ENCODE data around the gene POTEI. TPM values are rescaled to one million over a fixed set of nuclear protein-coding genes. Genes with fewer than 3 reads are reported as not detected.
"Not testable (repeated sequence)": the region's sequence is repeated elsewhere in the genome, so short reads cannot be mapped to it uniquely, and the experiment has no call there.

Gene POTEI
- polyA plus RNA-seq, 1 donor = 0.10 TPM

- H3K27ac ChIP-seq (ENCODE audit: low read length); H3K9me3 ChIP-seq (ENCODE audit: control insufficient read depth, low read depth, low read length); H3K27me3 ChIP-seq (ENCODE audit: control insufficient read depth, insufficient read depth, low read length); H3K36me3 ChIP-seq (ENCODE audit: control insufficient read depth, insufficient read depth, low read length); H3K4me3 ChIP-seq (ENCODE audit: low read length); DNase-seq; H3K4me1 ChIP-seq (ENCODE audit: control insufficient read depth, insufficient read depth, low read length): not testable (repeated sequence)
- no CpG with 5 or more reads among the region's 4 CpGs for WGBS (ENCODE audit: insufficient coverage, low lambda C conversion rate)
Measured at GRCh38 chr2:130491073-130491472, 18.1 kb downstream of the POTEI start.

- WGBS (ENCODE audit: insufficient coverage, low lambda C conversion rate) = no CpG with 5 or more reads among the region's 6 CpGs
- not testable (repeated sequence) for DNase-seq; H3K27me3 ChIP-seq (ENCODE audit: control insufficient read depth, insufficient read depth, low read length); H3K4me1 ChIP-seq (ENCODE audit: control insufficient read depth, insufficient read depth, low read length); H3K9me3 ChIP-seq (ENCODE audit: control insufficient read depth, low read depth, low read length); H3K27ac ChIP-seq (ENCODE audit: low read length); H3K36me3 ChIP-seq (ENCODE audit: control insufficient read depth, insufficient read depth, low read length); H3K4me3 ChIP-seq (ENCODE audit: low read length)
Measured at GRCh38 chr2:130455413-130455812, 53.7 kb downstream of the POTEI start.

DNA sequence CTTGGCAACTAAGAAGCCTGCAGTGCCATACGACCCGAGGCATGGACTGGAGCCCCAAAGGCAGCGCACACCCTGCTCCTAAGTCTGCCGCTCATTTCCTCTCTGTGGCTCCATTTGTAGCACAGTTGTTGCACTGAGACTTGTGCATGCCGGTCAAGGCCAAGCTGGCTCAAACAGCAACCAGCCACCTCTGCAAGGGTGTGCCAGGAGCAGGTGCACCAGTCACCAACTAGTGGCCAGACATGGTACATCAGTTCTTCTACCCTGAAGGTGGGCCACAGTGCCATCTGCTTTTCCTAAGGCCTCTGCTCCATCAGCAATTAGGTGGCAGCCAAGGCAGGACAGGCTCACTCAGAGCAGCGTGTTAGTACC, 54.4 kb downstream of the POTEI start:
- H3K4me1 ChIP-seq (ENCODE audit: control insufficient read depth, insufficient read depth, low read length); H3K9me3 ChIP-seq (ENCODE audit: control insufficient read depth, low read depth, low read length); H3K27ac ChIP-seq (ENCODE audit: low read length); H3K27me3 ChIP-seq (ENCODE audit: control insufficient read depth, insufficient read depth, low read length); DNase-seq; H3K4me3 ChIP-seq (ENCODE audit: low read length); H3K36me3 ChIP-seq (ENCODE audit: control insufficient read depth, insufficient read depth, low read length): not testable (repeated sequence)
- WGBS (ENCODE audit: insufficient coverage, low lambda C conversion rate) = no CpG with 5 or more reads among the region's 6 CpGs

- H3K27me3 ChIP-seq (ENCODE audit: control insufficient read depth, insufficient read depth, low read length); H3K27ac ChIP-seq (ENCODE audit: low read length); H3K4me1 ChIP-seq (ENCODE audit: control insufficient read depth, insufficient read depth, low read length); DNase-seq; H3K4me3 ChIP-seq (ENCODE audit: low read length); H3K9me3 ChIP-seq (ENCODE audit: control insufficient read depth, low read depth, low read length); H3K36me3 ChIP-seq (ENCODE audit: control insufficient read depth, insufficient read depth, low read length): not testable (repeated sequence)
- WGBS (ENCODE audit: insufficient coverage, low lambda C conversion rate) = no CpG with 5 or more reads among the region's 13 CpGs
Measured at GRCh38 chr2:130453955-130454711, 55.0 kb downstream of the POTEI start.

DNA sequence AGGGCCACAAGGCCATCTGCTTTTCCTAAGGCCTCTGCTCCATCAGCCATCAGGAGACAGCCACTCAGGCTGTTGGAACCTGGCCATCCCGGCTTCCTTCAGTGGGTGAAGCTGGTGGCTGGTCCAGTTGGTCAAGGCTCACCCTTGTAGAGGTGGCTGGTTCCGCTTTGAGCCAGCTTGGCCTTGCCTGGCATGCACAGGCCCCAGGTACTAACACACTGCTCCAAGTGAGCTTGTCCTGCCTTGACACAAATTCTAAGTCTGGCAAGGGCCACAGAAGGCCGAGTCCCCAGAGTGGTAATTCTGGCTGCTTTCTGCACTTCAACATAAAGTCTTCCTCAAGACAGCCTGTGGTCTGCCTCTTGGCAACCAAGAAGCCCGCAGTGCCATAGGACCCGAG, 56.2 kb downstream of the POTEI start:
- H3K4me3 ChIP-seq (ENCODE audit: low read length); DNase-seq; H3K9me3 ChIP-seq (ENCODE audit: control insufficient read depth, low read depth, low read length); H3K4me1 ChIP-seq (ENCODE audit: control insufficient read depth, insufficient read depth, low read length); H3K27me3 ChIP-seq (ENCODE audit: control insufficient read depth, insufficient read depth, low read length); H3K36me3 ChIP-seq (ENCODE audit: control insufficient read depth, insufficient read depth, low read length); H3K27ac ChIP-seq (ENCODE audit: low read length): not testable (repeated sequence)
- no CpG with 5 or more reads among the region's 5 CpGs for WGBS (ENCODE audit: insufficient coverage, low lambda C conversion rate)

DNA sequence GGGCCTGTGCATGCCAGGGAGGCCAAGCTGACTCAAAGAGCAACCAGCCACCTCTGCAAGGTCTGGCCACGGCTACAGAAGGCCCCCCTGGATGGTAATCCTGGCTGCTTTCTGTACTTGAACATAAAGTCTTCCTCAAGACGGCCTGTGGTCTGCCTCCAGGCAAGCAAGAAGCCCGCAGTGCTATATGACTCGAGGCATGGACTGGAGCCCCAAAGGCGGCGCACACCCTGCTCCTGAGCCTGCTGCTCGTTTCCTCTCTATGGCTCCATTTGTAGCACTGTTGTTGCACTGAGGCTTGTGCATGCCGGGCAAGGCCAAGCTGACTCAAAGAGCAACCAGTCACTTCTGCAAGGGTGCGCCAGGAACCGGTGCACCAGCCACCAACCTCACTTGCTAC, 57.3 kb downstream of the POTEI start:
- not testable (repeated sequence) for H3K4me1 ChIP-seq (ENCODE audit: control insufficient read depth, insufficient read depth, low read length); H3K36me3 ChIP-seq (ENCODE audit: control insufficient read depth, insufficient read depth, low read length); H3K9me3 ChIP-seq (ENCODE audit: control insufficient read depth, low read depth, low read length); H3K4me3 ChIP-seq (ENCODE audit: low read length); H3K27me3 ChIP-seq (ENCODE audit: control insufficient read depth, insufficient read depth, low read length); H3K27ac ChIP-seq (ENCODE audit: low read length); DNase-seq
- no CpG with 5 or more reads among the region's 10 CpGs for WGBS (ENCODE audit: insufficient coverage, low lambda C conversion rate)

DNA sequence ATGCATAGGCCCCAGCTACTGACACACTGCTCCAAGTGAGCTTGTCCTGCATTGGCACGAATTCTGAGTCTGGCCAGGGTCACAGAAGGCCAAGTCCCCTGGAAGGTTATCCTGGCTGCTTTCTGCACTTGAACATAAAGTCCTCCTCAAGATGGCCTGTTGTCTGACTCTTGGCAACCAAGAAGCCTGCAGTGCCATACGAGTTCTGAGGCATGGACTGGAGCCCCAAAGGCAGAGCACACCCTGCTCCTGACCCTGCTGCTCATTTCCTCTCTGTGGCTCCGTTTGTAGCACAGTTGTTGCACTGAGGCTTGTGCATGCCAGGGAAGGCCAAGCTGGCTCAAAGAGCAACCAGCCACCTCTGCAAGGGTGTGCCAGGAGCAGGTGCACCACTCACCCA, 57.9 kb downstream of the POTEI start:
- H3K27me3 ChIP-seq (ENCODE audit: control insufficient read depth, insufficient read depth, low read length); H3K4me3 ChIP-seq (ENCODE audit: low read length); H3K4me1 ChIP-seq (ENCODE audit: control insufficient read depth, insufficient read depth, low read length); H3K36me3 ChIP-seq (ENCODE audit: control insufficient read depth, insufficient read depth, low read length); H3K9me3 ChIP-seq (ENCODE audit: control insufficient read depth, low read depth, low read length); DNase-seq; H3K27ac ChIP-seq (ENCODE audit: low read length): not testable (repeated sequence)
- WGBS (ENCODE audit: insufficient coverage, low lambda C conversion rate) = no CpG with 5 or more reads among the region's 3 CpGs

DNA sequence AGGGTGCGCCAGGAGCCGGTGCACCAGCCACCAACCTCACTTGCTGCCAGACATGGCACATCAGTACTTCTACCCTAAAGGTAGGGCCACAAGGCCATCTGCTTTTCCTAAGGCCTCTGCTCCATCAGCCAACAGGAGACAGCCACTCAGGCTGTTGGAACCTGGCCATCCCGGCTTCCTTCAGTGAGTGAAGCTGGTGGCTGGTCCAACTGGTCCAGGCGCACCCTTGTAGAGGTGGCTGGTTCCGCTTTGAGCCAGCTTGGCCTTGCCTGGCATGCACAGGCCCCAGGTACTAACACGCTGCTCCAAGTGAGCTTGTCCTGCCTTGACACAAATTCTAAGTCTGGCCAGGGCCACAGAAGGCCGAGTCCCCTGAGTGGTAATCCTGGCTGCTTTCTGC, 58.8 kb downstream of the POTEI start:
- not testable (repeated sequence) for H3K9me3 ChIP-seq (ENCODE audit: control insufficient read depth, low read depth, low read length); H3K4me1 ChIP-seq (ENCODE audit: control insufficient read depth, insufficient read depth, low read length); H3K27ac ChIP-seq (ENCODE audit: low read length); H3K4me3 ChIP-seq (ENCODE audit: low read length); DNase-seq; H3K36me3 ChIP-seq (ENCODE audit: control insufficient read depth, insufficient read depth, low read length); H3K27me3 ChIP-seq (ENCODE audit: control insufficient read depth, insufficient read depth, low read length)
- WGBS (ENCODE audit: insufficient coverage, low lambda C conversion rate) = no CpG with 5 or more reads among the region's 7 CpGs

GRCh38 chr2:130427631-130428030, 81.5 kb downstream of the POTEI start:
- not testable (repeated sequence) for H3K27me3 ChIP-seq (ENCODE audit: control insufficient read depth, insufficient read depth, low read length); H3K36me3 ChIP-seq (ENCODE audit: control insufficient read depth, insufficient read depth, low read length); H3K27ac ChIP-seq (ENCODE audit: low read length); H3K4me1 ChIP-seq (ENCODE audit: control insufficient read depth, insufficient read depth, low read length); H3K9me3 ChIP-seq (ENCODE audit: control insufficient read depth, low read depth, low read length); H3K4me3 ChIP-seq (ENCODE audit: low read length)
- WGBS (ENCODE audit: insufficient coverage, low lambda C conversion rate) = no CpG with 5 or more reads among the region's 34 CpGs
- peak; percentile 10 to 39 for DNase-seq

GRCh38 chr2:130418845-130419244, 90.3 kb downstream of the POTEI start:
- not testable (repeated sequence) for H3K4me1 ChIP-seq (ENCODE audit: control insufficient read depth, insufficient read depth, low read length); H3K27me3 ChIP-seq (ENCODE audit: control insufficient read depth, insufficient read depth, low read length); H3K4me3 ChIP-seq (ENCODE audit: low read length); DNase-seq; H3K36me3 ChIP-seq (ENCODE audit: control insufficient read depth, insufficient read depth, low read length); H3K9me3 ChIP-seq (ENCODE audit: control insufficient read depth, low read depth, low read length); H3K27ac ChIP-seq (ENCODE audit: low read length)
- no CpG with 5 or more reads among the region's 1 CpG for WGBS (ENCODE audit: insufficient coverage, low lambda C conversion rate)

GRCh38 chr2:130416693-130417092, 92.4 kb downstream of the POTEI start:
- DNase-seq; H3K27me3 ChIP-seq (ENCODE audit: control insufficient read depth, insufficient read depth, low read length); H3K27ac ChIP-seq (ENCODE audit: low read length); H3K9me3 ChIP-seq (ENCODE audit: control insufficient read depth, low read depth, low read length); H3K36me3 ChIP-seq (ENCODE audit: control insufficient read depth, insufficient read depth, low read length); H3K4me1 ChIP-seq (ENCODE audit: control insufficient read depth, insufficient read depth, low read length); H3K4me3 ChIP-seq (ENCODE audit: low read length): not testable (repeated sequence)
- WGBS (ENCODE audit: insufficient coverage, low lambda C conversion rate) = no CpG with 5 or more reads among the region's 1 CpG
